GM12892 (cell line): Measurements from ENCODE around the gene LPIN1.

Experiments used
- POLR2A ChIP-seq: IDR thresholded peaks from 2 replicates; pipeline ENCODE4 v1.6.1; 2011; ENCODE audit warnings: low read depth, low read length, control low read depth
- TAF1 ChIP-seq: IDR thresholded peaks from 2 replicates; pipeline ENCODE4 v1.6.1; 2011; ENCODE audit warnings: low read depth, mild to moderate bottlenecking, control low read depth, low read length, borderline replicate concordance

DNA sequence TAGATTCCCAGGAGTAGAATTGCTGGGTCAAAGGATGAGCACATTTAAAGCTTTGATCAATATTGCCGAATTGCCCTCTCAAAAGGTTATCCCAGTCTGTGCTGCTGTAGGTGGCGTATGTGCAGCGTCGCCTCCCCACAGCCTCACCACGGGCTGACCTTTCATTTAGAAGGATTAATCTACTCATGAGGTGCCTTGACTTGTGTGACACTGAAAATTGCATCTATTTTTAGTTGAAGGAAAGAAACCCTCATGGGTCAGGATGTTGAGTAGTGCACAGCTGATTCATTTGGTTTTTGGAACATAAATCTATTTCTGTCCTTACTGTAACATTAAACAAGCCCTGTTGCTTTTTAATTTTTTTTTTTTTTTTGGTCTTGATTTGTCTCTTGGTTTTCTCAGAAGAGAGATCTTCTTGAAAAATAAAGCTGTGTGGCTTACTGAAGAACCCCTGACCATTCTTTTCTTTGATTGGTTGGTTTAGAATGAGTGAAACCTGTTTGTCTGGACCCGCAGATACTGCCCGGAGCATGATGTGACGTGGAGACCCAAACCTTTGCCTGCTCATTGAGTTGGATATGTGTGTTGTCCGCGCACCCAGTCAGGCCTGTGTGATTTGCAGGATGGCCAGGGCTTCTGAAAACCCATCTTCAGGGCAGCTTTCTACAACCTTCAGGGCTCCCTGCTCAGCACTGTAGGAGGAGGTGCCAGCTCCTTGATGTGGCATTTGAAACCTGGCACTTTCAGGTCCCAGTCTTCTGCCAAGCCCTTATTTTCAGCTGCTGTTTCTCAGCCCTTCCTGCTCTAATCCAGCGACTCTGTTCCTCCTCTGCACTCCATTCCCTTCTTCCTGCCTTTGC is 61.0 kb downstream of the LPIN1 start:
- TF ChIP-seq POLR2A (no peak), TAF1 (no peak)
